Erythroblast (primary cell): ENCODE data around the gene HSF2BP.
"Not testable (repeated sequence)": the region's sequence is repeated elsewhere in the genome, so short reads cannot be mapped to it uniquely, and the experiment has no call there.

Source experiments
- DNase-seq, 2 experiments: peaks; one replicate each; lab custom pipeline; 2025; lab: John Stamatoyannopoulos, UW
- GATA1 ChIP-seq: IDR thresholded peaks from 2 replicates; pipeline ENCODE4 v1.6.1; 2011; ENCODE audit warnings: low read depth, mild to moderate bottlenecking, control low read depth, low read length, moderate library complexity
- POLR2A ChIP-seq: IDR thresholded peaks from 2 replicates; pipeline ENCODE4 v1.6.1; 2011; ENCODE audit warnings: mild to moderate bottlenecking, low read length

Gene HSF2BP

GRCh38 chr21:43631411-43632107 is 27.7 kb downstream of the HSF2BP start:
- DNase-seq: no peak
- TF ChIP-seq GATA1 (no peak), POLR2A (no peak)

DNA sequence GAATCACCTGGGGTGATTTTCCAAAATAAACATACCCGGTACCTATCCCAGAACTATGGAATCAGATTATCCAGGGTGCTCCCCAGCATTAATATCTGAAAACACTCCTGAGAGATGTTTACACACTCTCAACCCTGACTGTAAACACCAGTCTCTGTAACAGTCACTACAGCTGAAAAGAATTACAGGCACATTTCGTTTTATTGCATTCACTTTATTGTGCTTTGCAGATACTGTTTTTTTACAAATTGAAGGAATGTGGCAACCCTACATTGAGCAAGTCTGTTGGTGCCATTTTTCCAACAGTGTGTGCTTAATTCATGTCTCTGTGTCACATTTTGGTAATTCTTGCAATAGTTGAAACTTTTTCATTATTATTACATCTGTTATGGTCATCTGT is 31.8 kb downstream of the HSF2BP start:
- no peak for DNase-seq
- TF ChIP-seq GATA1 (no peak), POLR2A (no peak)

- TF ChIP-seq GATA1 (no peak), POLR2A (no peak)
- DNase-seq: no peak
Observed at GRCh38 chr21:43626390-43626789, 32.9 kb downstream of the HSF2BP start.

DNA sequence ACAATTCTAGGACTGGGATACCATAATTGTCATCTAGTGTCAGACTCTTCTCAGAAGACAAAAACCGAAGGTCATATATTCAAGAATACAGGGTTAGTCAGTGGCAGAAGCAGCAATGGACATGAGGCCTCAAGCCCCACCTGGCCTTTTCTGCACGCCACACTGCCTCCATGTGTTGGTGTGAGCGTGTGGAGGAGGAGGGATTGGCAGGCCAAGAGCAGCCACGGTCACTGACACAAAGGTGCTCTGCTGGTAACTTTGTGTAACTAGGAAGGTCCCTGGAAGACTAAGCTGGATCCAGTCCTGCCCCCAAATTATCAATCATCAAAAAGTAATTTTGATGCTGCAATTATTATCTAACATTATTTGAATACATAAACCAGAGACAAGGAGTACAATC is 34.9 kb downstream of the HSF2BP start:
- DNase-seq: no peak
- TF ChIP-seq GATA1 (no peak), POLR2A (no peak)

GRCh38 chr21:43623588-43623987 is 35.7 kb downstream of the HSF2BP start:
- no peak for DNase-seq
- no peak for TF ChIP-seq GATA1

DNA sequence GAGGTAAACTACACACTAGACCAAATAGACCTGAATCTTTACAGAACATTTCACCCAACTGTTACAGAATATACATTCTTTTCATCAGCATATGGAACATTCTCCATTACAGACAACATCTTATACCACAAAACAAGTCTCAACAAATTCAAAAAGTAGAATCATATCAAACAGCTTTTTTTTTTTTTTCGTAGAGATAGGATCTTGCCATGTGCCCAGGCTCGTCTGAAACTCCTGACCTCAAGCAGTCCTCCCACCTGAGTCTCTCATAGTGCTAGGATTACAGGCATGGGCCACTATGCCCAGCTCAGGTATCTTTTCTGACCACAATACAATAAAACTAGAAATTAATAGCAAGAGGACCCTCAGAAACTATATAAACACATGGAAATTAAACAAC is 36.5 kb downstream of the HSF2BP start:
- TF ChIP-seq POLR2A: no peak
- TF ChIP-seq GATA1: no peak
- no peak for DNase-seq

DNA sequence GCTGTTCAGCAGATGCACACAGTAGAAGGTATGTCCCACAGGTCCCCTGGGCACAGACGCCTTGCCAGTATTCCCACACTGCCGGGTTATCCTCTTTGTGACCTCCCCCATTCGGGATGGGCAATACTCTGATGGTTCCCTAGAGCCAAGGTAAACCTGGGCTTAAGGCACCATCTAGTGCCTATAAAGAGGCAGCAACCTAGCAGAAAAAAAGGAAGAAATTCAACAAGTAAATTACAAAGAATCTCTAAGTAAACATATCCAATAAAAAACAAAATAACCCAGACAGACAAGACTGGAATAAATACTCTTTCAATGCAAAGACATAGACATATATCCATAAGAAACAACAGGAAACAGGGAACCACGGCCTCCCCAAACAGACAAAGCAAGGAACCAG is 39.4 kb downstream of the HSF2BP start:
- DNase-seq: no peak
- no peak for TF ChIP-seq GATA1
- TF ChIP-seq POLR2A: no peak

GRCh38 chr21:43619344-43619743 is 39.9 kb downstream of the HSF2BP start:
- DNase-seq: no peak
- TF ChIP-seq GATA1 (no peak), POLR2A (no peak)

GRCh38 chr21:43618940-43619339 is 40.3 kb downstream of the HSF2BP start:
- no peak for DNase-seq
- no peak for TF ChIP-seq POLR2A
- no peak for TF ChIP-seq GATA1

GRCh38 chr21:43616861-43617260 is 42.4 kb downstream of the HSF2BP start:
- DNase-seq: not testable (repeated sequence)

GRCh38 chr21:43614839-43615238 is 44.4 kb downstream of the HSF2BP start:
- no peak for TF ChIP-seq GATA1
- no peak for TF ChIP-seq POLR2A
- DNase-seq: no peak

DNA sequence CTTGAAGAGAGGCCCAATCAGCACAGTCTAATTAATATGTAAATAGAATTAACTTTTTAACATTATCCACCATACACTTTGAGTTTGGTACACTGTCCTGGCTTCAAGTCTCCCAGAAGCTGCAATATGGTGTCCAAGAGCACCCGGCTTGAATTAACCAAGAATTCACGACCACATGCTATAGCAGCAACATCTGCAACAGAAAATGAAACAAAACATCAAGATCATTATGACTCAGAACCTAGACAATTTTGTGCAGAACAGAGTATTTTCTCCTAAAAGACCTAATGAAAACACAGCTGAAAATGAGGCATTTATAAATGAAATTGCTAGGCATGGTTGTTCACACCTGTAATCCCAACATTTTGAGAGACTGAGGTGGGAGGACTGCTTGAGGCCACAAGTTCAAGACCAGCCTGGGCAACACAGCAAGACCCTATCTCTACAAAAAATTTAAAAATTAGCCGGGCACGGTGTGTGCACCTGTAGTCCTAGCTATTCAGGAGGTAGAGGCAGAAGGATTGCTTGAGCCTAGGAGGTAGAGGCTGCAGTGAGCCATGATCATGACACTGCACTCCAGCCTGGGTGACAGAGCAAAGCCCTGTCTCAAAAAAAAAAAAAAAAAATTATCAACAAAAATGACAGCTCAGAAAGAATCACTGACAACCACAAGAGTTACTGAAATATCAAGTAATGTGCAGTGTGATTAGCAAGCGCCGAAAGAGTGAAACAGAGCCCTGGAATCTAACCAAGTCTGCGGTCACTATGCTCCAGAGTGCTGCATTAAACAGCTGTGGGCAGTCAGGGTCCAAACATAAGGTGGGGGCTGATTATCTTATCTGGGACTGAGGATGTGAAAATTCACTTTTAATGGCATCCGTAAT is 45.3 kb downstream of the HSF2BP start:
- DNase-seq: peak in 1 of 2 experiments; percentile 15
- no peak for TF ChIP-seq GATA1
- TF ChIP-seq POLR2A: no peak

- TF ChIP-seq POLR2A: no peak
- no peak for TF ChIP-seq GATA1
- peak; percentile 24 to 52 for DNase-seq
Observed at GRCh38 chr21:43611598-43612369, 47.5 kb downstream of the HSF2BP start.
